ENCODE data around the gene TIAM1.

The TIAM1 gene

GRCh38 chr21:31156662-31157061 lies 187.4 kb downstream of the TIAM1 start:
- no peak overlapping the region for H3K4me3 ChIP-seq (ENCODE audit: low read length in 2 of 2)
- H3K4me1 ChIP-seq (ENCODE audit: control insufficient read depth in 2 of 2, insufficient read depth in 2 of 2, low read length in 2 of 2), result no peaks in the 10 kb centered on the region
- no peak overlapping the region for H3K9ac ChIP-seq (ENCODE audit: low read depth in 1 of 2, low read length in 2 of 2)
- no peaks in the 10 kb centered on the region for H3K36me3 ChIP-seq (ENCODE audit: control insufficient read depth in 2 of 2, insufficient read depth in 2 of 2, low read length in 2 of 2)
- H3K27ac ChIP-seq (ENCODE audit: low read depth in 2 of 2, low read length in 2 of 2), result no peak overlapping the region
- no peaks in the 10 kb centered on the region for H3K9me3 ChIP-seq (ENCODE audit: control insufficient read depth in 2 of 2, low read length in 2 of 2)
- H3K27me3 ChIP-seq (ENCODE audit: control insufficient read depth in 2 of 2, insufficient read depth in 2 of 2, low read length in 2 of 2), result no peaks in the 10 kb centered on the region

GRCh38 chr21:31156169-31156568 lies 187.9 kb downstream of the TIAM1 start:
- Histone ChIP-seq H3K27ac (ENCODE audit: low read depth in 2 of 2, low read length in 2 of 2) (no peak overlapping the region), H3K27me3 (ENCODE audit: control insufficient read depth in 2 of 2, insufficient read depth in 2 of 2, low read length in 2 of 2) (no peaks in the 10 kb centered on the region), H3K4me1 (ENCODE audit: control insufficient read depth in 2 of 2, insufficient read depth in 2 of 2, low read length in 2 of 2) (no peaks in the 10 kb centered on the region), H3K4me3 (ENCODE audit: low read length in 2 of 2) (no peak overlapping the region), H3K9me3 (ENCODE audit: control insufficient read depth in 2 of 2, low read length in 2 of 2) (no peaks in the 10 kb centered on the region), H3K9ac (ENCODE audit: low read depth in 1 of 2, low read length in 2 of 2) (no peak overlapping the region), H3K36me3 (ENCODE audit: control insufficient read depth in 2 of 2, insufficient read depth in 2 of 2, low read length in 2 of 2) (no peaks in the 10 kb centered on the region)

- Histone ChIP-seq H3K9ac (ENCODE audit: low read depth in 1 of 2, low read length in 2 of 2) (no peak overlapping the region), H3K4me3 (ENCODE audit: low read length in 2 of 2) (no peak overlapping the region), H3K27me3 (ENCODE audit: control insufficient read depth in 2 of 2, insufficient read depth in 2 of 2, low read length in 2 of 2) (no peaks in the 10 kb centered on the region), H3K4me1 (ENCODE audit: control insufficient read depth in 2 of 2, insufficient read depth in 2 of 2, low read length in 2 of 2) (no peaks in the 10 kb centered on the region), H3K9me3 (ENCODE audit: control insufficient read depth in 2 of 2, low read length in 2 of 2) (no peaks in the 10 kb centered on the region), H3K27ac (ENCODE audit: low read depth in 2 of 2, low read length in 2 of 2) (no peak overlapping the region), H3K36me3 (ENCODE audit: control insufficient read depth in 2 of 2, insufficient read depth in 2 of 2, low read length in 2 of 2) (no peaks in the 10 kb centered on the region)
Observed at GRCh38 chr21:31151156-31152045, 192.7 kb downstream of the TIAM1 start.

DNA sequence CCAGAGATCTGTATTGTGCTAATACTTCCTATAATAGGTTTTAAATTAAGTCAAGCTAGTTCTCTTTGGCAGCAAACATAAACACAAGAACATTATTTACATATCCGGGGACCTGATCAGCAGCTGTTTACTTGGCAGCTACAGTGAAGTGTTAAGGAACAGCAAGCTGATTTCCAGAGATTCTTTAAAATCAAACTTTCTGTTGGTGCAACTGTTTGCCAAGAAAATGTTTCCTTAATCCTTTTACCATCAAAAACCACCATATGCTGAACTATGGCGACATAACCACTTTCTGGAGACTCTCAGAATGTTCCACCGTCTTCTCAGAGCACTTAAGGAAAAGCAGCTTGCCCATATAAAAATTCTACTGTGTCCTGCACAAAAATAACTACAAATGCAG lies 198.8 kb downstream of the TIAM1 start:
- Histone ChIP-seq H3K27me3 (ENCODE audit: control insufficient read depth in 2 of 2, insufficient read depth in 2 of 2, low read length in 2 of 2) (no peaks in the 10 kb centered on the region), H3K4me3 (ENCODE audit: low read length in 2 of 2) (no peak overlapping the region), H3K36me3 (ENCODE audit: control insufficient read depth in 2 of 2, insufficient read depth in 2 of 2, low read length in 2 of 2) (no peaks in the 10 kb centered on the region), H3K27ac (ENCODE audit: low read depth in 2 of 2, low read length in 2 of 2) (no peak overlapping the region), H3K4me1 (ENCODE audit: control insufficient read depth in 2 of 2, insufficient read depth in 2 of 2, low read length in 2 of 2) (no peaks in the 10 kb centered on the region), H3K9ac (ENCODE audit: low read depth in 1 of 2, low read length in 2 of 2) (no peak overlapping the region), H3K9me3 (ENCODE audit: control insufficient read depth in 2 of 2, low read length in 2 of 2) (no peaks in the 10 kb centered on the region)

DNA sequence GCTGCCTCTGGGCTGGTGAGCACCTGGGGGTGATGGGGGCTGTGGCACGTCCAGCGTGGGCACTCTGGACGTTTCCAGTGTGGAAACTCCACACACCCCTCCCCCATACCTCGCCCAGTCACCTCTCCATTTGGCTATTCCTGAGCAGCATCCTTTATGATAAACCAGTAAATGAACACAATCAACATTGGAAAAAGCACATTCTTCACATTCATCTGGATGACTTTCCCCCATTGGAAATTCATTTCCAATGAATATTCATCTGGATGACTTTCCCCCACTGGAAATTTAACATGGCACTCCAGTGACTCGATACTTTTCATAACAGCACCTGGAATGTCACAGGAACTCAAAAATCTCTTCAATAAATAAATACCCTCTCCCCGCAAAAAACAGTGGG lies 201.0 kb downstream of the TIAM1 start:
- H3K36me3 ChIP-seq (ENCODE audit: control insufficient read depth in 2 of 2, insufficient read depth in 2 of 2, low read length in 2 of 2), result no peaks in the 10 kb centered on the region
- no peak overlapping the region for H3K4me3 ChIP-seq (ENCODE audit: low read length in 2 of 2)
- H3K4me1 ChIP-seq (ENCODE audit: control insufficient read depth in 2 of 2, insufficient read depth in 2 of 2, low read length in 2 of 2), result no peaks in the 10 kb centered on the region
- no peaks in the 10 kb centered on the region for H3K9me3 ChIP-seq (ENCODE audit: control insufficient read depth in 2 of 2, low read length in 2 of 2)
- no peak overlapping the region for H3K9ac ChIP-seq (ENCODE audit: low read depth in 1 of 2, low read length in 2 of 2)
- no peak overlapping the region for H3K27ac ChIP-seq (ENCODE audit: low read depth in 2 of 2, low read length in 2 of 2)
- no peaks in the 10 kb centered on the region for H3K27me3 ChIP-seq (ENCODE audit: control insufficient read depth in 2 of 2, insufficient read depth in 2 of 2, low read length in 2 of 2)

GRCh38 chr21:31142600-31142999 lies 201.5 kb downstream of the TIAM1 start:
- Histone ChIP-seq H3K9me3 (ENCODE audit: control insufficient read depth in 2 of 2, low read length in 2 of 2) (no peaks in the 10 kb centered on the region), H3K36me3 (ENCODE audit: control insufficient read depth in 2 of 2, insufficient read depth in 2 of 2, low read length in 2 of 2) (no peaks in the 10 kb centered on the region), H3K4me1 (ENCODE audit: control insufficient read depth in 2 of 2, insufficient read depth in 2 of 2, low read length in 2 of 2) (no peaks in the 10 kb centered on the region), H3K27ac (ENCODE audit: low read depth in 2 of 2, low read length in 2 of 2) (no peak overlapping the region), H3K27me3 (ENCODE audit: control insufficient read depth in 2 of 2, insufficient read depth in 2 of 2, low read length in 2 of 2) (no peaks in the 10 kb centered on the region), H3K4me3 (ENCODE audit: low read length in 2 of 2) (no peak overlapping the region), H3K9ac (ENCODE audit: low read depth in 1 of 2, low read length in 2 of 2) (no peak overlapping the region)

GRCh38 chr21:31141389-31142000 lies 202.6 kb downstream of the TIAM1 start:
- H3K36me3 ChIP-seq (ENCODE audit: control insufficient read depth in 2 of 2, insufficient read depth in 2 of 2, low read length in 2 of 2), result no peaks in the 10 kb centered on the region
- no peaks in the 10 kb centered on the region for H3K4me1 ChIP-seq (ENCODE audit: control insufficient read depth in 2 of 2, insufficient read depth in 2 of 2, low read length in 2 of 2)
- no peak overlapping the region for H3K9ac ChIP-seq (ENCODE audit: low read depth in 1 of 2, low read length in 2 of 2)
- H3K4me3 ChIP-seq (ENCODE audit: low read length in 2 of 2), result no peak overlapping the region
- H3K27me3 ChIP-seq (ENCODE audit: control insufficient read depth in 2 of 2, insufficient read depth in 2 of 2, low read length in 2 of 2), result no peaks in the 10 kb centered on the region
- H3K9me3 ChIP-seq (ENCODE audit: control insufficient read depth in 2 of 2, low read length in 2 of 2), result no peaks in the 10 kb centered on the region
- no peak overlapping the region for H3K27ac ChIP-seq (ENCODE audit: low read depth in 2 of 2, low read length in 2 of 2)

- Histone ChIP-seq H3K27me3 (ENCODE audit: control insufficient read depth in 2 of 2, insufficient read depth in 2 of 2, low read length in 2 of 2) (no peaks in the 10 kb centered on the region), H3K9me3 (ENCODE audit: control insufficient read depth in 2 of 2, low read length in 2 of 2) (no peaks in the 10 kb centered on the region), H3K9ac (ENCODE audit: low read depth in 1 of 2, low read length in 2 of 2) (no peak overlapping the region), H3K4me1 (ENCODE audit: control insufficient read depth in 2 of 2, insufficient read depth in 2 of 2, low read length in 2 of 2) (no peaks in the 10 kb centered on the region), H3K27ac (ENCODE audit: low read depth in 2 of 2, low read length in 2 of 2) (no peak overlapping the region), H3K4me3 (ENCODE audit: low read length in 2 of 2) (no peak overlapping the region), H3K36me3 (ENCODE audit: control insufficient read depth in 2 of 2, insufficient read depth in 2 of 2, low read length in 2 of 2) (no peaks in the 10 kb centered on the region)
Observed at GRCh38 chr21:31140676-31141075, 203.4 kb downstream of the TIAM1 start.

- Histone ChIP-seq H3K4me1 (ENCODE audit: control insufficient read depth in 2 of 2, insufficient read depth in 2 of 2, low read length in 2 of 2) (no peaks in the 10 kb centered on the region), H3K9me3 (ENCODE audit: control insufficient read depth in 2 of 2, low read length in 2 of 2) (no peaks in the 10 kb centered on the region), H3K4me3 (ENCODE audit: low read length in 2 of 2) (no peak overlapping the region), H3K27ac (ENCODE audit: low read depth in 2 of 2, low read length in 2 of 2) (no peak overlapping the region), H3K9ac (ENCODE audit: low read depth in 1 of 2, low read length in 2 of 2) (no peak overlapping the region), H3K27me3 (ENCODE audit: control insufficient read depth in 2 of 2, insufficient read depth in 2 of 2, low read length in 2 of 2) (no peaks in the 10 kb centered on the region), H3K36me3 (ENCODE audit: control insufficient read depth in 2 of 2, insufficient read depth in 2 of 2, low read length in 2 of 2) (no peaks in the 10 kb centered on the region)
Observed at GRCh38 chr21:31140025-31140424, 204.0 kb downstream of the TIAM1 start.

DNA sequence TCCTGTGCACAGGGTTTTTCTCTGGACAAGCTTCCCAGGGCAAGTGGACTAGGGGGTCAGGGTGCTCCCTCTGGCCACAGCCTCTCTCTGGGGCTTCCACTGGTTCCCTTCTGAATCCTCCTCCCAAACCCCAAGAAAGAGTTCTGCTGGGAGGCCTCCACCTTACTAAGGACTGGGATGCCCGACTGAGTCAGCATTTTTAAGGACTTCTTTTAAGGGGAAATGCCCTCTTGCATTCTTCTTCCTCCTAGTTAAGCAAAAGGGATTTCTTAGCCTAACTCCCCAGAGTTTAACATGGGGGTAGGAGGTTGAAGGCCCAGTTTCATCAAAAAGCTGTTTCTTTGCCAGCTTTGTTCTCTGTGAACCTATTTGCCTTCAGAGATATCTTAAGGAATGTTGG lies 206.1 kb downstream of the TIAM1 start:
- Histone ChIP-seq H3K4me1 (ENCODE audit: control insufficient read depth in 2 of 2, insufficient read depth in 2 of 2, low read length in 2 of 2) (no peaks in the 10 kb centered on the region), H3K9me3 (ENCODE audit: control insufficient read depth in 2 of 2, low read length in 2 of 2) (no peaks in the 10 kb centered on the region), H3K27ac (ENCODE audit: low read depth in 2 of 2, low read length in 2 of 2) (no peak overlapping the region), H3K27me3 (ENCODE audit: control insufficient read depth in 2 of 2, insufficient read depth in 2 of 2, low read length in 2 of 2) (no peaks in the 10 kb centered on the region), H3K36me3 (ENCODE audit: control insufficient read depth in 2 of 2, insufficient read depth in 2 of 2, low read length in 2 of 2) (no peaks in the 10 kb centered on the region), H3K9ac (ENCODE audit: low read depth in 1 of 2, low read length in 2 of 2) (no peak overlapping the region), H3K4me3 (ENCODE audit: low read length in 2 of 2) (no peak overlapping the region)
